ENCODE results near the gene TNN. TPM values are rescaled to one million over a fixed set of nuclear protein-coding genes. Genes with fewer than 3 reads are reported as not detected.
"Not testable (repeated sequence)": the region's sequence is repeated elsewhere in the genome, so short reads cannot be mapped to it uniquely, and the experiment has no call there.

TNN gene
- total RNA-seq, 1 experiment from 2014 or later, result 0.07 TPM

DNA sequence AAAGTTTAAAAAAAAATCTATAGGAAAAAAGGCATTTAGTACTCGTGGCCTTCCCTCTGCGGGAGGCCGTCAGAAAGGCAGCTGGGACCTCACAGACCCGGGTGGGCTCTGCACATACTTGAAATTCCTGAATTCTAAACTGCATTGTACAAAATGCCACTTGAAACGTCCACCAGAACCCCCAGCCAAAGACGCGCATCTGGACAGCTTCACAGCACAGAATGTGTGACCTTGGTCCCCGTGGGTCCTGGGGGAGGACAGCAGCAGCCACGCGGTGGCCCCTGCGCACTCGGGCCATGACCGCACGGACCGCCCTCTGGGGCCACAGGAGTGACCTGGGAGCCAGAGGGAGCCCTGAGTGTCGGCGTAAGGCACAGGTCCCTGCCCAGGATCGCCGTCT lies 23.8 kb upstream of the TNN start:
- CTCF ChIA-PET, result no interaction called here
- H3K9me3 Mint-ChIP-seq (ENCODE audit: low read depth, unreplicated experiment), result no peaks in the 10 kb centered on the region

DNA sequence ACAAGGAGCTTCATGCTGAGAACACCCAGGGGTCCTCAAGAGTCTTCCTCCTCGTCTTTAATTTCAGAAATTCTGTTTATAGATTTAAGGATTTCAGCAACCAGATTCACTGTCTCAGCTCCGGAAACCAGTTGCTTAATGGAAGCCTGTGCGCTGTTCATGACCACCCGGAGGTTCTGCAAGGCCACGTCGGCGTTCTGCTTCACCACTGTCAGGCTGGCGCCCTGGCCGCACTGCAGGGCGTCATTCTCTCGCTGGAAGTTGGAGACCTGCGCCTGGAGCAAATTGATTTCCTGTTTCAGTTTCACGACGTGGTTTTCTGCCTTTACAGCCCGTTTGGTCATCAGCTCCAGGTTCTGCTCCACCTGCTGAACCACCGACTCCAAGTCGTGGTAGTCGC lies 23.0 kb upstream of the TNN start:
- intact Hi-C loops (cut with micrococcal nuclease; ENCODE audit: unreplicated experiment); H3K9me3 Mint-ChIP-seq (ENCODE audit: low read depth, unreplicated experiment); H3K36me3 Mint-ChIP-seq (ENCODE audit: insufficient read depth, unreplicated experiment); H3K4me1 Mint-ChIP-seq (ENCODE audit: low read depth, unreplicated experiment); DNase-seq; H3K27ac Mint-ChIP-seq (ENCODE audit: unreplicated experiment); H3K4me3 Mint-ChIP-seq (ENCODE audit: low read depth, unreplicated experiment); BruUV-seq (replicated peaks); CTCF ChIA-PET: not testable (repeated sequence)
- peaks cover 73% of the 10 kb centered on the region for H3K27me3 Mint-ChIP-seq (ENCODE audit: unreplicated experiment)

More for the DNA sequence above, 23.8 kb upstream of the TNN start:
- no peak for DNase-seq
- Mint-ChIP-seq H3K4me3 (ENCODE audit: low read depth, unreplicated experiment) (no peak overlapping the region), H3K36me3 (ENCODE audit: insufficient read depth, unreplicated experiment) (no peaks in the 10 kb centered on the region), H3K4me1 (ENCODE audit: low read depth, unreplicated experiment) (no peaks in the 10 kb centered on the region), H3K27ac (ENCODE audit: unreplicated experiment) (no peak overlapping the region), H3K27me3 (ENCODE audit: unreplicated experiment) (peaks cover 73% of the 10 kb centered on the region)
- intact Hi-C loops (cut with micrococcal nuclease; ENCODE audit: unreplicated experiment), result no loop called here
- TF ChIP-seq, protein P1, sequence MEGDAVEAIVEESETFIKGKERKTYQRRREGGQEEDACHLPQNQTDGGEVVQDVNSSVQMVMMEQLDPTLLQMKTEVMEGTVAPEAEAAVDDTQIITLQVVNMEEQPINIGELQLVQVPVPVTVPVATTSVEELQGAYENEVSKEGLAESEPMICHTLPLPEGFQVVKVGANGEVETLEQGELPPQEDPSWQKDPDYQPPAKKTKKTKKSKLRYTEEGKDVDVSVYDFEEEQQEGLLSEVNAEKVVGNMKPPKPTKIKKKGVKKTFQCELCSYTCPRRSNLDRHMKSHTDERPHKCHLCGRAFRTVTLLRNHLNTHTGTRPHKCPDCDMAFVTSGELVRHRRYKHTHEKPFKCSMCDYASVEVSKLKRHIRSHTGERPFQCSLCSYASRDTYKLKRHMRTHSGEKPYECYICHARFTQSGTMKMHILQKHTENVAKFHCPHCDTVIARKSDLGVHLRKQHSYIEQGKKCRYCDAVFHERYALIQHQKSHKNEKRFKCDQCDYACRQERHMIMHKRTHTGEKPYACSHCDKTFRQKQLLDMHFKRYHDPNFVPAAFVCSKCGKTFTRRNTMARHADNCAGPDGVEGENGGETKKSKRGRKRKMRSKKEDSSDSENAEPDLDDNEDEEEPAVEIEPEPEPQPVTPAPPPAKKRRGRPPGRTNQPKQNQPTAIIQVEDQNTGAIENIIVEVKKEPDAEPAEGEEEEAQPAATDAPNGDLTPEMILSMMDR (IDR thresholded peaks at IDR 0.05; ENCODE audit: unreplicated experiment), result no peak
- BruUV-seq (replicated peaks), result no TSS peak

DNA sequence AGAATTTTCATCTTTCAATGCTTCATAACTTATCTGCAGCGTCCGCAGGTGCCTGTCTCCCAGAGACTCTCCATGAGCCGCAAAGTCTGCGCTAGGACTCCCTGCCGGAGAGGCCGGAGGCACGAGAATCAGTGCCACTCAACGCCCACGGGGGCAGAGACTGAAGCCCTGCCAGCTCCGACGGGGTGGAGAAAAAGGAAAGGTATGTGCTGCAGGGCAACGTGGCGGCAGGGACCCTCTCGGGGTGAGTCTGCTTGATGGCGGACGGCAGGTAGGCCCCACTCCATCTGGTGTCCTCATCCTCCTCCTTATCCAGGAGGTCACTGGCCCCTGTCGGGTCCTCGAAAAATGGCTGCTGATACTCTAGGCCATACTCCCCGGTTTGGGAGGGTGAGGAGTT lies 22.5 kb upstream of the TNN start:
- no peak overlapping the region for H3K27ac Mint-ChIP-seq (ENCODE audit: unreplicated experiment)
- no peak overlapping the region for H3K4me3 Mint-ChIP-seq (ENCODE audit: low read depth, unreplicated experiment)
- TF ChIP-seq, protein P1 (IDR thresholded peaks at IDR 0.05; ENCODE audit: unreplicated experiment), result no peak
- peaks cover 73% of the 10 kb centered on the region for H3K27me3 Mint-ChIP-seq (ENCODE audit: unreplicated experiment)
- CTCF ChIA-PET, result no interaction called here
- no TSS peak for BruUV-seq (replicated peaks)
- intact Hi-C loops (cut with micrococcal nuclease; ENCODE audit: unreplicated experiment), result no loop called here
- no peaks in the 10 kb centered on the region for H3K36me3 Mint-ChIP-seq (ENCODE audit: insufficient read depth, unreplicated experiment)
- no peaks in the 10 kb centered on the region for H3K9me3 Mint-ChIP-seq (ENCODE audit: low read depth, unreplicated experiment)
- no peak for DNase-seq
- H3K4me1 Mint-ChIP-seq (ENCODE audit: low read depth, unreplicated experiment), result no peaks in the 10 kb centered on the region

DNA sequence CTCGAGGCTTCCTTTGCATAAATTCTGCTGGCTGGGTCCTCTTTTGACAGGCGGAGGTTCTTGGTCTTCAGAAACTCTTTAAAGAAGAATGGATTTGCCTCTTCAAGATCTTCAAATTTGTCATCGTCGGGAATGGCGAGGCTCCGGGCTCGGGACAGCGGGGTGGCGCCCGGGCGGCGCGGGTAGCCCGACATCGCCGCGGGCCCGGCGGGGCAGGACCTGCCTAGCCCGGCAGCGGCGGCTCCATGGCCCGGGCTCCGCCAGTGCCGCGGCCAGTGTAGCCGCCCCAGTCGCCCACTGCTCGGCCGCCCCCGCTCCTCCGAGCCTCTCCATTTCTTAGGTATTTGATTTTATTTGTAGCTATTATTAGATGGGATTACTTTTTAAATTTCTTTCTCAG lies 22.1 kb upstream of the TNN start:
- H3K9me3 Mint-ChIP-seq (ENCODE audit: low read depth, unreplicated experiment), result no peaks in the 10 kb centered on the region
- DNase-seq, result no peak
- CTCF ChIA-PET, result no interaction called here
- intact Hi-C loops (cut with micrococcal nuclease; ENCODE audit: unreplicated experiment), result no loop called here
- no peak overlapping the region for H3K27ac Mint-ChIP-seq (ENCODE audit: unreplicated experiment)
- H3K36me3 Mint-ChIP-seq (ENCODE audit: insufficient read depth, unreplicated experiment), result no peaks in the 10 kb centered on the region
- TF ChIP-seq, protein P1 (IDR thresholded peaks at IDR 0.05; ENCODE audit: unreplicated experiment), result no peak
- H3K4me1 Mint-ChIP-seq (ENCODE audit: low read depth, unreplicated experiment), result no peaks in the 10 kb centered on the region
- H3K27me3 Mint-ChIP-seq (ENCODE audit: unreplicated experiment), result peaks cover 73% of the 10 kb centered on the region
- H3K4me3 Mint-ChIP-seq (ENCODE audit: low read depth, unreplicated experiment), result no peak overlapping the region
- no TSS peak for BruUV-seq (replicated peaks)

DNA sequence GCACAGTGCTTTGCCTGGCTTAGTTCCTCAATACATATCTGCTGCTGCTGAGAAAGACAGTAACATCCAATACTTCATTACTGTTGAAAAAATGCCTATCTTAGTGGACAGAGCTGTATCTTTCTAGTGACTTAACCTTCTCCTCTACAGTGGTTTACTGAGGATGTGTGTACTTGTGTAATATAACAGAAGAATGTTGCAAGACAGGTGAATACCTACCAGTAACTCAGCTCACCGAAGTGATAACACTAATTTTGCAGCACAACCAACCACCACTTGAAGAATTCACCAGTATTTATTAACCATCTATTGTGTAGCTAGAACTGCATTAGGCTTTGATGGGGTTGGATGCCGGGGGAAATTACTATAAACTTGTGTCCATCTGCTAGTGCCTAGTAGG lies 16.6 kb upstream of the TNN start:
- no TSS peak for BruUV-seq (replicated peaks)
- TF ChIP-seq, protein P1 (IDR thresholded peaks at IDR 0.05; ENCODE audit: unreplicated experiment), result no peak
- Mint-ChIP-seq H3K4me3 (ENCODE audit: low read depth, unreplicated experiment) (no peak overlapping the region), H3K27me3 (ENCODE audit: unreplicated experiment) (peaks cover 88% of the 10 kb centered on the region), H3K36me3 (ENCODE audit: insufficient read depth, unreplicated experiment) (no peaks in the 10 kb centered on the region), H3K4me1 (ENCODE audit: low read depth, unreplicated experiment) (no peaks in the 10 kb centered on the region), H3K27ac (ENCODE audit: unreplicated experiment) (no peak overlapping the region), H3K9me3 (ENCODE audit: low read depth, unreplicated experiment) (no peaks in the 10 kb centered on the region)
- CTCF ChIA-PET, result no interaction called here
- no peak for DNase-seq
- intact Hi-C loops (cut with micrococcal nuclease; ENCODE audit: unreplicated experiment), result no loop called here
